Stimulated activated CD4-positive, alpha-beta T cell treated with anti-CD3 and anti-CD28 coated beads, TNF-alpha, amount 100 ng/mL, for 1 hour (primary cell): Measurements from ENCODE around the gene ZC3H12C.
"Not testable (repeated sequence)": the region's sequence is repeated elsewhere in the genome, so short reads cannot be mapped to it uniquely, and the experiment has no call there.

Experiments used
- DNase-seq, 3 donors: peaks; one replicate each; pipeline ENCODE4 v3.0.0-alpha.2; 2020; ENCODE audit warnings: low read depth in 3 of 3, low spot score in 1 of 3

The ZC3H12C gene

GRCh38 chr11:110176366-110177085, 83.3 kb downstream of the ZC3H12C start:
- no peak for DNase-seq

GRCh38 chr11:110177086-110177456, 83.9 kb downstream of the ZC3H12C start:
- no peak for DNase-seq

- DNase-seq, result no peak
Measured at GRCh38 chr11:110179064-110179463, 85.9 kb downstream of the ZC3H12C start.

- no peak for DNase-seq
Measured at GRCh38 chr11:110182886-110183285, 89.7 kb downstream of the ZC3H12C start.

- DNase-seq, result no peak
Measured at GRCh38 chr11:110184456-110184855, 91.3 kb downstream of the ZC3H12C start.

- DNase-seq, result no peak
Measured at GRCh38 chr11:110185121-110185591, 92.0 kb downstream of the ZC3H12C start.

GRCh38 chr11:110185599-110185998, 92.4 kb downstream of the ZC3H12C start:
- DNase-seq, result no peak

GRCh38 chr11:110186456-110186855, 93.3 kb downstream of the ZC3H12C start:
- no peak for DNase-seq

GRCh38 chr11:110186867-110187266, 93.7 kb downstream of the ZC3H12C start:
- no peak for DNase-seq

GRCh38 chr11:110187731-110188130, 94.5 kb downstream of the ZC3H12C start:
- no peak for DNase-seq

GRCh38 chr11:110190885-110191284, 97.7 kb downstream of the ZC3H12C start:
- DNase-seq, result no peak

- DNase-seq, result not testable (repeated sequence)
Measured at GRCh38 chr11:110192604-110193282, 99.6 kb downstream of the ZC3H12C start.

- DNase-seq, result not testable (repeated sequence)
Measured at GRCh38 chr11:110194211-110194766, 101.1 kb downstream of the ZC3H12C start.

- DNase-seq, result no peak
Measured at GRCh38 chr11:110196241-110196754, 103.1 kb downstream of the ZC3H12C start.

- no peak for DNase-seq
Measured at GRCh38 chr11:110196884-110197420, 103.8 kb downstream of the ZC3H12C start.

- DNase-seq, result no peak
Measured at GRCh38 chr11:110198031-110198729, 105.0 kb downstream of the ZC3H12C start.

- no peak for DNase-seq
Measured at GRCh38 chr11:110199184-110199981, 106.2 kb downstream of the ZC3H12C start.

- DNase-seq, result no peak
Measured at GRCh38 chr11:110200241-110200640, 107.0 kb downstream of the ZC3H12C start.

- DNase-seq, result no peak
Measured at GRCh38 chr11:110200836-110201235, 107.6 kb downstream of the ZC3H12C start.

- DNase-seq, result no peak
Measured at GRCh38 chr11:110207123-110207522, 113.9 kb downstream of the ZC3H12C start.
